ENCODE results near the gene CARTPT.
A peak's percentile ranks its signal among the peaks of the same experiment; 100 is the strongest.

The CARTPT gene

DNA sequence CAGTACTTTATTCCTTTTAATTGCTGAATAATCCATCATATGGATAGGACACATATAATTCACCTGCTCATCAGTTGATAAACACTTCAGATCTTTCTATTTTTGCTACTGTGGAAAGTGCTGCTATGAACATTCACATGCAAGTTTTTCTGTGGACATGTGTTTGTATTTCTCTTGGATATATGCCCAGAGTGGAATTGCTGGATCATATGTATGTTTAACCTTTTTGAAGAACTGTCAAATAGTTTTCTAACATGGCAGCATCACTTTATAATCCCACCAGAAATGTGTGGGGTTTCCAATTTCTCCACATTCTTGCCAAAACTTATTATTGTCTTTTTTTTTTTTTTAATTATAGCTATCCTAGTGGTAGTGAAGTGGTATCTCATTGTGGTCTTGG is 15.1 kb downstream of the CARTPT start:
- DNase-seq (ENCODE audit: insufficient read length, low spot score) = no peak
- no peak for FAIRE-seq

DNA sequence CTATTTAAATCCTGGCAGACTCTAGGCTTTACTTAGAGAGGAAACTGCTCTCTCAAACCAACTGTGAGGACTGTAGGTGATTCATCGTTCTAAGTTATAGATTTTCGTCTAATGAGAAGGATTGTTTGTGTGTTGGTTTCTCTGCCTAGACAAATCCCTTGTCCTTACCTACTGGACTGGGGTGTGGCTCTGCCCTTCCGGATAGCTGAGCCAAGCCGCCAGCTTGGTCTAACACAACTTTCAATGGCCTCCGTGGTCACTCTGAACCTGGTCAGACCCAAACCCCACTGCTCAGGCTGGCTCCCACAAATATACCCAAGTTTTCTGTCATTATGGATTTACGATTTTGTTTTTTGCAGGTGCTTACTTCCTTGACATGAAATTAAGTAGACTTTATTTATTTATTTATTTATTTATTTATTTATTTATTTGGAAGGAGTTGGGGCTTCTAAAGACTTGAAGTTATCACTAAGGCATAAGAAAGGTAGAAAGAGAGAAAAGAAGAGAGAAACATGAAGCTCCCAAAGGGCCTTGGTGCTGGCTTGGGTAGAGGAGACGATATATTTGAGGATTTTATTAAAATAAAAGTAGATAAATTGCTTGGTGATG is 19.0 kb downstream of the CARTPT start:
- no peak for FAIRE-seq

DNA sequence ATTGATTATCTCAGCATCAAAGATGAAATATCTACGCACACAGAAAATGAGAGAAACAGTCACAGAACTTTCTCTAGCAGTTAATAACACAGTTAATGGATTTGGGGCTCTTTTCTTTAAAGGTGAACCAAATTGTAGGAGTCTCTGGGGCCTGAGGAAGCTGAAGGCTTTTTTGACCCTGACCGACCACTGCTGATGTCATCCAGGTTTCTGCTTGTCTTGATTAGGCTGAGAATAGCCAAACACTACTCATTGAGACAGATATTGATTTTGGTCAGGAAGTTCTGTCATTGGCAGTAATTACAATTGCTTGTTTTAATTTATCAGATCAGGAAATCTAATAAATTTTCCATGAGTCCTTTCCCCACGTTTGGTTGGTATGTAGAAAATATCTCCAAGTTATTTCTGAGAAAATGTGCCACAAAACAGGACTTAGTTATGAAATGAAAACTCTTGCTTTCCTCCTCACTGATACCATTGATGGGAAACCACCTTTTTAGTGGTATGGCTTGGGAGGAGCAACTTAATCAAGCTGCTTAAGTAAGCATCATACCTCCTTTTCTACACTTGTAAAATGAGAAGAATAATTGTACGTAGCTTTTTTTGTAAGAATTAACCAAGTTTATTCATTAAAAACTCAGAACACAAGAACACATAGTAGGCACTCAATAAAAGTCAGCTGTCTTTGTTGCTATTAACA is 19.7 kb downstream of the CARTPT start:
- FAIRE-seq (no peak), DNase-seq (ENCODE audit: insufficient read length, low spot score) (no peak)

More for the DNA sequence above, 19.0 kb downstream of the CARTPT start:
- DNase-seq (ENCODE audit: insufficient read length, low spot score) = no peak

DNA sequence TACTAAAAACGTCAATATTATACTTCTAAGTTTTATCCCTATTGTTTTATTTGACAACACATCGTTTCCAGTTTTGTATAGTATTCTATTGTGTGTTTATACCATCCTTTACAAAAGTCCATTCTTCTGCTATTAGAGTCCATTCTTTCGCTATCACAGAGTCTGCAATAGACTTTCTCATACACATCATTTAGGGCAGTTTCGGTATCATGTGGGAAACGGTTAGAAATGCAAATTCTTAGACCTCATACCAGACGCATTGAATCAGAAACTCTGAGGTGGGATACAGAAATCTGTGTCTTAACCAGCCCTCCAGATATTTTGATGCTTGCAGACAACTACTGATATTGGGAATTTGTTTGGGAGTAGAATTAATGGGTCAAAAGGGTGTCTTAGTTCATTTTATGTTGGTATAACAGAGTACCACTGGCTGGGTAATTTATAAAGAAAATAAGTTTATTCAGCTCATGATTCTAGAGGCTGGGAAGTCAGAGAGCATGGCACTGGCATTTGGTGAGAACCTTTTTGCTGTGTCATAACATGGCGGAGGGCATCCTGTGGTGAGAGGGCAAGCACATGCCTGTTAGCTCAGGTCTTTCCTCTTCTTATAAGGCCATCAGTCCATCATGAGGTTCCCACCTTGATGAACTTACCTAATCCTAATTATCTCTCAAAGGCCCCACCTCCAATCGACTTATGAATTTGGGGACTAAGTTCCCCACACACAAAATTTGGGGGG is 21.1 kb downstream of the CARTPT start:
- no peak for FAIRE-seq
- DNase-seq (ENCODE audit: insufficient read length, low spot score) = no peak

DNA sequence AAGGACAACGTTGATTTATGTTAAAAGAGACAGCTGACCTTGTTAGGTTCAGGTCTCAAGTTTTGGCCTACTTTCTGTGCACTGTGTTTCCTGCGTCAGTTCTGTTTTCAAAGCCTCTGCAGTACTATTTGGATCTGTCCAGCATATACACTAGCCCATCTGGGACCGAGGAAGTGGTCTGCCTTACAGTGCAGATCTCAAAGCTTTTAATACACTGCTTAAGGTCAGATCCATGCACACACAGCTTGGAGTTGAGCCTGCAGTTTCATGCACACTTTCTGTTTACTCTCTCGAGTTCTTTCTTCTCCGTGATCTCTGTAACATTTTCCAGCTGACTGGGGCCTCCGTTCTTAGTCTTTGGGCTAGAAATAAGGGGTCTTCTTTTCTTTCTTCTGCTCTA is 24.1 kb downstream of the CARTPT start:
- no peak for FAIRE-seq
- no peak for DNase-seq (ENCODE audit: insufficient read length, low spot score)

DNA sequence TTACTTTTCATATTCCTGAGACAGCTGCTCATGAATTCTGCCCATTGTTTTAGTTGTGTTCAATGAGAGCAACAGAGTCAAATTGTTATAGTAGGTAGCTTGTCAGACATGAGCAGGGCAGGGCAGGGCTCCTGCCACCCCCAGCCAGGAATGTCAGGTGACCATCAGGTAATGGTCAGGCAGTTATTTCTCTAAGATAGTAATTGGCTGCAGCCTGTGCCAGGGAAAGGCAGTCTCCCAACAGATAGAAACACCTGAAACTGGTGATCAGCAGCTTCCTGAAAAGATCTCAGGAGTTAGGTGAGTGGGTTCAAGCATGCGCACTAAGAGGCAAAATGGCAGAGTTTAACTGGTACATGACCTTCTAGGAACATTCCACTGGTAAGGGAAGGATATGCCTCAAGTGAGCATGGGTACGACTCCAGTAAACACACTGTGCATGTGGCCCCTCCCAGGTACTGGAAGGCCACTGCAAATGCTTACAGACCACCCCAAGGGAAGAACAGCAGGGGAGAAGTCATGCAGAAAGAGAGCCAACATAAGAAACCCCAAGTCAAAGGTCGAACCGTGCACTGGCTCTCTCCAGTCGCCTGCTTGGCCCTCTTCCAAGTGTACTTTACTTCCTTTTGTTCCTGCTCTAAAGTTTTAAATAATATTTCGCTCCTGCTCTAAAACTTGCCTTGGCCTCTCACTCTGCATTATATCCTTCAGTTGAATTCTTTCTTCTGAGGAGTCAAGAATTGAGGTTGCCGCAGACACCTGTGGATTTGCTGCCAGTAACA is 25.1 kb downstream of the CARTPT start:
- FAIRE-seq = no peak
- DNase-seq (ENCODE audit: insufficient read length, low spot score) = no peak

DNA sequence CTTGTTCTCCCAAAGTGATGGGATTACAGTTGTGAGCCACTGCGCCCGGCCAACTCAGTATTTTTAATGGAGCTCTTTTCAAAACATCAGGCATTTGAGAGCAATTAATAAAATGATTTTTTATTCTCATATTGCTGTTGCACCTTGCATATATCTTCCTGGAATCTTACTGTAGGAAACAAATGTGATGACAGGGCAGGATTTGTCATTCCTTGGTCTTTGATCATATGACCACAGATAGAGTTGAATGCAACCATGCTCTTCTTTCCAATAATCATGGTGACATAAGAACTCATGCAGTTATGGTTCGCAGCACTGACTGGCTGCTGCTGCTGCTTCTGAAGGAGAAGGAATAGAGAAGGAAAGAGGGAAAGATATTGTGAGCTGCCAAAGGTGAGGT is 28.1 kb downstream of the CARTPT start:
- FAIRE-seq (no peak), DNase-seq (ENCODE audit: insufficient read length, low spot score) (no peak)

DNA sequence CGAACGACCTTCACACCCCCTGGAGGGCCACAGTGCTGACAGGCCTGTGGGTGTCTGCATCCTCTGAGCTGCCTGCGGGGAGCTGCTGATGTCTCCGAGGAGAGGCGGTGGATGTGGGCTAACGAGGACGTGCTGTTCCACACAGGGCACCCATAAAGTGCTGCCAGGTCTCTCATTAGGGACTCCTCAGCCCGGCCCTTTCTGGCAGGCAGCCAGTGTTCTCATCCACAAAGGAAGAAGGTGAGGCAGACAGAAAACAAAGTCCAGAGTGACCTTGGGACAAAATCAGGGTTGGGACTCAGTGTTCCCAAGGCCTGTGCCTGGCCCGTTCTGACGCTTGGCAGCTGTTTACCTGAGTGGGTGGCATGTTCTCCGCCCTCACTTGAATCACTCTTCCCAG is 29.3 kb downstream of the CARTPT start:
- no peak for FAIRE-seq
- no peak for DNase-seq (ENCODE audit: insufficient read length, low spot score)

DNA sequence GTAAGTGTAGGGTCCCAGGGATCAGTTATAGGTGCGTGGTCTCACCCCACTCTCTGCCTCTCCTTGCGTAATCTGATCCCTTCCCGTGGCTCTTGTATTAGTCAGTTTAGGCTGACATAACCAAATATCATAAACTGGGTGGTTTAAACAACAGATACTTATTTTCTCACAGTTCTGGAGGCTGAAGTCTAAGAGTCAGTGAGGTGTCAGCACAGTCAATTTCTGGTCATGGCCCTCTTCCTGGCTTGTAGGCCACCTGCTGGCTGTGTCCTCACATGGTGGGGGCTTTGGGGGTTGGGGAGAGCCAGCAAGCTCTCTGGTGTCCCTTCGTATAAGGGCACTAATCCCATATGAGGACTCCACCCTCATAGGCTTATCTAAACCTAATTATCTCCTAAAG is 32.3 kb downstream of the CARTPT start:
- FAIRE-seq (no peak), DNase-seq (ENCODE audit: insufficient read length, low spot score) (no peak)

DNA sequence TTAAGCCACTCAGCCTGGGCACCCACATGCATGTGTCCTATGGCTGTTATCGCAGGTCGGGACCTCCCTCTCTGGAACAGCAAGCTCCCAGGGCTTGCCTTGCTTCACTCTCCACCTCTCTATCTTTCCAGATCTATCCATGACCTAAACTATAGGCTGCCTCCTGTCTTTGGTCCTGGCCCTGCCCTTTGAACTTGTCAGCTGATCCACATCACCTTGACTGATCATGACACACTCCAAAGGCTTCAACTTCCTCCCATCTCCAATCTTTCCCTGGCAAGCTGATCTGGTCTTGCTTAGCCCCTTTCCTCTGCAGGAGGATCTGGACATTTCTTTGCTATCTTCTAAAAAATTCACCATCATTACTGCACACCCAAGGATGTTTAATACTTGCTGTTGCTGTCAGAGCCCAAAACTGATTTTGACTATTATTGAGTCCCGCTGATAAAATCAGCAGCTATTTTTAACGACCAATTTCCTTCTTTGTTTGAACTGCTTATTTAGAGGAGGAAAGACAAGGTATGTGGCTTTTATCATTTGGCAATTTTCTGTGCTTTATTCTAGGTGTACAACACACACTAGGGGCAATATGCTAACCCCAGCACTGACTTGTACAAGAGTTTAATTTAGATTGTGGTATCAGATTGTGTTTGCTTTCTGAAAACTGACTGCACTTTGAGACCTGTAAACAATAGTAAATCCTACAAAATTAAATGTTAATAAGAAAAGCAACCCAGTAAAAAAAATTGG is 33.5 kb downstream of the CARTPT start:
- FAIRE-seq (no peak), DNase-seq (ENCODE audit: insufficient read length, low spot score) (no peak)

DNA sequence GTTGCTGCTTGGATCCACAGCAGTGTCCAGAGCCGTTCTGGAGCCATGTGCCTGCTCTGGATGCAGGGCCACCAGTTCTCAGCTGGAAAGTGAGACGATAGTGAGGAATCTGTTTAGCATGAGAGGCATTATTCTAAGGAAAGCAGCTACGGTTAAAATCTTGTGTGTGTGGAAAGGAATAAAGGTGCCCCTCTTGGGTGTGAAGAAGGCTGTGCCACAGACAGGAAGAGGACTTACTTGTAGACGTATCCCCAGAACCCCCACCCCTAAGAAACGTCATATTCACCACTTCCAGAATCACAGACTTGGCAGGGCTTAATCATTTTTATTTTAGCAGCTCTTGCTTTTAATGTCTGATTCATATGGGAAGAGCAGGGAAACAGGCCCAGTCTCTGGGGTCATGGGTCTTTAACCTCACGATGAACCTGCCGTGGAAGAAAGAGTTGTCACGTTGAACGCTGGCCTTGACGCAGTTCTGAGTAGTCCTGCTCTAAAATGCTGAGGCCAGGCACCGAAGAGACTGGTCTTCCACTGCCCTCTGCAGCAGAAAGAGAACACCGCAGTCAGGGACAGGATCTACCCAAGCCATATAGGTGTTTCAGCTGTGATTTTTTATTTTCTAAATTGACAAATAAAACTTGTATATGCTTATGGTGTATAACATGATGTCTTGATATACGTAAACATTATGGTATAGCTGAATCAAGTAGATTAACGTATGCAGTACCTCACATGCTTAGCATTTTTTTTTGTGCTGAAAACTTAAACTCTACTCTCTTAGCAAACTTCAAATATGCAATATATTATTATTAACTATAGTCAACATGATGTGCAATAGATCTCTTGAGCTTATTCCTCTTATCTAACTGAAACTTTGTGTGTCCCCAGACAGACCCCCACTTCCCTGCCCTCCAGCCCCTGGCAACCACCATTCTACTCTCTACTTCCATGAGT is 38.8 kb downstream of the CARTPT start:
- FAIRE-seq (no peak), DNase-seq (ENCODE audit: insufficient read length, low spot score) (peak; percentile 48)

DNA sequence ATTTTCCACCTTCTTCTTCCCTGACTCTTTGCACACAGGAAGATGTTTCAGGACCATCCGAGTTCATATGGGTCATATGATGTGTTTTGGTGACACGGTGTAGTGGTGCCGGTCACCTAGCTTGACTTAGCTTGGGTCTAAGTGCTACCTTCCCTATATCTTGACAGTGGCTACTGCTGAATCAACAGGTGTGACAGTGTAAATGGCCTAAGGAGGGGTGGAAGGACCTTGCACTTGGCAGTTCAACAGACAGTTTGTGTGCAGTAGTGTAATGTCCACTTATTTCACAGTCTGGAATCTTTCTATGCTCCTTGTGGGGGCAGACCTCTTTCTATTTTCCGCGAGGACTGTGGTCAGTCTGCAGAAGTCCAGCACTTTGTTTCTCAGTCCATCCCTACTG is 43.8 kb downstream of the CARTPT start:
- no peak for DNase-seq (ENCODE audit: insufficient read length, low spot score)
- FAIRE-seq = peak; percentile 79

DNA sequence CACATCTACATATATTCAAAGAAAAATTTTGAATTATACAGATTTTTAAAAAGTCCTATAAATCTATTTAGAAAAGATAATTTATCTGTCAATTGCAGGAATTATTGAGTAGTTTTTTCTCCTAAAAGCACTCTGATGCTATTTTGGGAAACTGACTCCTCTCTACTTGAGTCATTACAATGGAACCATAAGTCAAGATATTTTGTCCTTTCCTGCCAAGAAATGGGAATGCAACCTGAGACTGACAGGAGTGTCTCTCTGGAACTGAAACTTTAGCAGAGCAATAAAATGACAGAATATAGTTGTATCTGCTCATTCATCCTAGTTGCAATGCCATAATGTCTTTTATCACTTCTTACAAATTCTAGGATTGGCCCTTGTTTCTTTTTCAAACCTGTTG is 48.6 kb downstream of the CARTPT start:
- DNase-seq (ENCODE audit: insufficient read length, low spot score) (no peak), FAIRE-seq (no peak)

DNA sequence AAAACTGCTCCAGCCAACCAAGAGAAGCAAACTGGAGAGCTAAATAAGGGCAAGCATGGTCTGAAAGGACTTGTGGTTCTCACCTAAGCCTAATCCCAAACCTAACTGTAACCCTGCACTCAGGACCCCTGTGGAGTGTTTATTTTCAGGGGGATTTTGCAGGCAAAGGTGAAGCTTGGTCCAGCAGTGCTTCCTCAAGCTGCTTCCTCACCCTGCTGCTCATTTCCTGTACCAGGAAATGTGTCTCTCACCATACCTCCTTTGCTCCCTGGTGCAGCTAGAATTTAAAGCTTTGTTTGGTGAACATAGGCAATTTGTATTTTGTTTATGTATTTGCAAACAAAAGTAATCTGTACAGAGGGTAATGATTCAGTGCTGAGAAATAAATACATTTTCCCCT is 50.2 kb downstream of the CARTPT start:
- DNase-seq (ENCODE audit: insufficient read length, low spot score) (no peak), FAIRE-seq (no peak)

DNA sequence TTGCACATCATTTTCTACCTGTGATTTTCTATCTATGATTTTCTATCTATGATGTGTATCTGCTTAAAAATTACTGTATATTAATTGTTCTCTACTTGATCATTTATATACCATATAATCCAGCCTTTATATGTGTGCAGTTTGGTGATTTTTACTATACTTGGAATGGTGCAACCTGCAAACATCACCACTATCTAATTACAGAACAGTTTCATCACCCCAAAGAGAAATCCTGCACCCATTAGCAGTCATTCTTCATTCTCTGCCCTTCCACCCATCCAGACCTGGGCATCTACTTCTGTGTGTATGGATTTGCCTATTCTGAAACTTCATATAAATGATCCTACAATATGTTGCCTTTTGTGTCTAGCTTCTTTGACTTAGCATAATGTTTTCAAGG is 51.3 kb downstream of the CARTPT start:
- DNase-seq (ENCODE audit: insufficient read length, low spot score) (no peak), FAIRE-seq (no peak)
